Non-pigmented ciliary epithelial cell (primary cell): Measurements from ENCODE around the gene KCNJ12.
"Not testable (repeated sequence)": the region's sequence is repeated elsewhere in the genome, so short reads cannot be mapped to it uniquely, and the experiment has no call there.

ENCODE experiments used
- DNase-seq: peaks from one replicate; pipeline ENCODE4 v3.0.0-alpha.2; 2010; ENCODE audit warnings: low read depth

Gene KCNJ12

GRCh38 chr17:21387616-21388015 is 11.5 kb downstream of the KCNJ12 start:
- DNase-seq = no peak

GRCh38 chr17:21388066-21388465 is 11.9 kb downstream of the KCNJ12 start:
- no peak for DNase-seq

GRCh38 chr17:21388944-21389343 is 12.8 kb downstream of the KCNJ12 start:
- DNase-seq = no peak

GRCh38 chr17:21389394-21389793 is 13.2 kb downstream of the KCNJ12 start:
- no peak for DNase-seq

GRCh38 chr17:21390294-21390693 is 14.1 kb downstream of the KCNJ12 start:
- DNase-seq = no peak

GRCh38 chr17:21392266-21392665 is 16.1 kb downstream of the KCNJ12 start:
- DNase-seq = no peak

GRCh38 chr17:21394265-21394664 is 18.1 kb downstream of the KCNJ12 start:
- no peak for DNase-seq

- no peak for DNase-seq
Measured at GRCh38 chr17:21395764-21396163, 19.6 kb downstream of the KCNJ12 start.

GRCh38 chr17:21396237-21396636 is 20.1 kb downstream of the KCNJ12 start:
- DNase-seq = no peak

- DNase-seq = no peak
Measured at GRCh38 chr17:21397341-21398190, 21.4 kb downstream of the KCNJ12 start.

- DNase-seq = no peak
Measured at GRCh38 chr17:21399474-21400186, 23.5 kb downstream of the KCNJ12 start.

- not testable (repeated sequence) for DNase-seq
Measured at GRCh38 chr17:21400187-21400569, 24.0 kb downstream of the KCNJ12 start.

- no peak for DNase-seq
Measured at GRCh38 chr17:21400816-21401593, 24.8 kb downstream of the KCNJ12 start.

- peak; percentile 49 for DNase-seq
Measured at GRCh38 chr17:21402166-21402571, 26.0 kb downstream of the KCNJ12 start.

- not testable (repeated sequence) for DNase-seq
Measured at GRCh38 chr17:21402926-21403325, 26.8 kb downstream of the KCNJ12 start.

- not testable (repeated sequence) for DNase-seq
Measured at GRCh38 chr17:21404106-21404505, 27.9 kb downstream of the KCNJ12 start.

- DNase-seq = not testable (repeated sequence)
Measured at GRCh38 chr17:21404539-21404938, 28.4 kb downstream of the KCNJ12 start.

- DNase-seq = not testable (repeated sequence)
Measured at GRCh38 chr17:21404956-21405731, 29.0 kb downstream of the KCNJ12 start.

- not testable (repeated sequence) for DNase-seq
Measured at GRCh38 chr17:21405904-21406400, 29.8 kb downstream of the KCNJ12 start.

GRCh38 chr17:21406616-21407404 is 30.7 kb downstream of the KCNJ12 start:
- DNase-seq = not testable (repeated sequence)

GRCh38 chr17:21407752-21408151 is 31.6 kb downstream of the KCNJ12 start:
- not testable (repeated sequence) for DNase-seq
